Thyroid gland (tissue), 4 donors: ENCODE measurements around the gene FHOD3.

Source experiments
- CTCF ChIP-seq, 6 experiments: fragments of 200-600 bp in 3 of 6; fragments of 450-650 bp in 3 of 6; sonication (generic) in 3 of 6; IDR thresholded peaks; one replicate each; pipeline ENCODE4 v1.5.1; 2016 to 2019; ENCODE audit warnings: antibody characterized with exemption in 6 of 6, mild to moderate bottlenecking in 2 of 6, inconsistent platforms in 1 of 6, moderate library complexity in 1 of 6
- POLR2A ChIP-seq, 2 donors: fragments of 450-650 bp; IDR thresholded peaks; one replicate each; pipeline ENCODE4 v1.6.1; 2017; ENCODE audit warnings: antibody characterized with exemption in 2 of 2, mild to moderate bottlenecking in 2 of 2, moderate library complexity in 1 of 2

GRCh38 chr18:36783792-36784191 is 486.3 kb downstream of the FHOD3 start:
- TF ChIP-seq CTCF (IDR thresholded peaks at IDR 0.05) (no peak), POLR2A (IDR thresholded peaks at IDR 0.05) (no peak)
